Stimulated activated memory B cell treated with anti-CD40 and anti-IgM and Interleukin-4, amounts not matched to agents 10 μg/mL and 1 μg/mL and 100 μg/mL, for 72 hours (primary cell): ENCODE measurements around the gene MAML3.

Experiments
- ATAC-seq: fragments of 150-1000 bp; cut with Tn5 transposase; 2 replicates; pipeline ENCODE4 v1.10.0; 2021
- H3K27ac Mint-ChIP-seq: one replicate; pipeline ENCODE4 v1.8.0; 2022; ENCODE audit warnings: mild to moderate bottlenecking, mixed read lengths
- H3K27me3 Mint-ChIP-seq: one replicate; pipeline ENCODE4 v1.8.0; 2022; ENCODE audit warnings: mixed read lengths
- H3K36me3 Mint-ChIP-seq: one replicate; pipeline ENCODE4 v1.8.0; 2022; ENCODE audit warnings: mixed read lengths
- H3K4me1 Mint-ChIP-seq: one replicate; pipeline ENCODE4 v1.8.0; 2022; ENCODE audit warnings: mixed read lengths
- H3K4me3 Mint-ChIP-seq: one replicate; pipeline ENCODE4 v1.8.0; 2022; ENCODE audit warnings: mild to moderate bottlenecking, moderate library complexity, mixed read lengths
- H3K9me3 Mint-ChIP-seq: one replicate; pipeline ENCODE4 v1.8.0; 2022; ENCODE audit warnings: mixed read lengths

The MAML3 gene

GRCh38 chr4:140047017-140047640 lies 106.9 kb downstream of the MAML3 start:
- ATAC-seq, result no peak
- H3K9me3 Mint-ChIP-seq, result no peaks in the 10 kb centered on the region
- no peaks in the 10 kb centered on the region for H3K36me3 Mint-ChIP-seq
- H3K4me1 Mint-ChIP-seq, result peaks cover 15% of the 10 kb centered on the region
- no peak overlapping the region for H3K27ac Mint-ChIP-seq
- H3K4me3 Mint-ChIP-seq, result no peak overlapping the region
- H3K27me3 Mint-ChIP-seq, result peaks cover 48% of the 10 kb centered on the region

DNA sequence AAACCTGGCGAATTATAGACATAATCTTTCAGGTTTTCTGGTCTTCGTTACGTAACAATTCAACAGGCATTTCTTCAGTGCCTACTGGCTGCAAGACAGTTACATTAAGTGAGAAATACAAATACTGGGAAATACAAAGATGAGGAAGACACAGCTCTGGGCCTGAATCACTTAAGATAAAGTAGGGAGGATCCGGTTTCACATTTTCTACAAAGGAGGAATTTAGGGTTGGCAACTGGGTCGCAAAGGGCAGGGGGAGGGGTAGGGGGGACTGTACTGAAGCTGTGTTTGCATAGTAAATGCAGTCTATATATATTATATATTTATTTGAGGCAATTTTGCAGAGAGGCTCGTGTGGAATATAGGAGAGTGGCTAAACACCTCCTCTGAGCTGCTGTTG lies 107.4 kb downstream of the MAML3 start:
- Mint-ChIP-seq H3K9me3 (no peaks in the 10 kb centered on the region), H3K27ac (no peak overlapping the region), H3K27me3 (peaks cover 48% of the 10 kb centered on the region), H3K4me1 (peaks cover 15% of the 10 kb centered on the region), H3K4me3 (no peak overlapping the region), H3K36me3 (no peaks in the 10 kb centered on the region)
- no peak for ATAC-seq

DNA sequence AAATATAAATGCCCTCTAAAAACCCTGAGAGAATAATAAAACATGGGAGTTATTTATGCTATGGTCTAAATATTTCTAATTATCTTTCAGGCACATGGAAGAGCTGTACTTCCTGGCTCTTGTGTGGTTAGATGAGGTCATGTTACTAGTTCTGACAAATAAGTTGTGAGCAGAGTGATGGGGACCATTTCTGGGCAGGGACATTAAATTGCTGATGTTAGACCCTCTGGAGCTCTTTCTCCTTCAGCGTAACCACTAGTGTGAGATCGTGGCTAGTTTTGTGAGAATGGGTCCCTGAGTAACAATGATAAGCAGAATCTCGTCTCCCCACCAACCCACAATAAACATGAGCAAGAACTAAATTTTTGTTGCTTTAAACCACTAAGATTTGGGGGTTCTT lies 108.0 kb downstream of the MAML3 start:
- Mint-ChIP-seq H3K36me3 (no peaks in the 10 kb centered on the region), H3K9me3 (no peaks in the 10 kb centered on the region), H3K4me3 (no peak overlapping the region), H3K27ac (no peak overlapping the region), H3K27me3 (peaks cover 50% of the 10 kb centered on the region), H3K4me1 (peaks cover 15% of the 10 kb centered on the region)
- no peak for ATAC-seq

GRCh38 chr4:140044337-140044902 lies 109.6 kb downstream of the MAML3 start:
- no peak for ATAC-seq
- Mint-ChIP-seq H3K4me1 (peaks cover 11% of the 10 kb centered on the region), H3K4me3 (no peak overlapping the region), H3K27me3 (peaks cover 42% of the 10 kb centered on the region), H3K36me3 (no peaks in the 10 kb centered on the region), H3K9me3 (no peaks in the 10 kb centered on the region), H3K27ac (no peak overlapping the region)

- no peaks in the 10 kb centered on the region for H3K36me3 Mint-ChIP-seq
- H3K27me3 Mint-ChIP-seq, result peaks cover 43% of the 10 kb centered on the region
- no peaks in the 10 kb centered on the region for H3K4me1 Mint-ChIP-seq
- no peak for ATAC-seq
- no peak overlapping the region for H3K27ac Mint-ChIP-seq
- no peak overlapping the region for H3K4me3 Mint-ChIP-seq
- H3K9me3 Mint-ChIP-seq, result no peaks in the 10 kb centered on the region
Measured at GRCh38 chr4:140042634-140043033, 111.3 kb downstream of the MAML3 start.

GRCh38 chr4:140038031-140038533 lies 115.9 kb downstream of the MAML3 start:
- Mint-ChIP-seq H3K4me1 (no peaks in the 10 kb centered on the region), H3K27me3 (peaks cover 27% of the 10 kb centered on the region), H3K27ac (no peak overlapping the region), H3K36me3 (no peaks in the 10 kb centered on the region), H3K9me3 (no peaks in the 10 kb centered on the region), H3K4me3 (no peak overlapping the region)
- no peak for ATAC-seq

- Mint-ChIP-seq H3K27ac (no peak overlapping the region), H3K4me1 (no peaks in the 10 kb centered on the region), H3K4me3 (no peak overlapping the region), H3K9me3 (no peaks in the 10 kb centered on the region), H3K36me3 (no peaks in the 10 kb centered on the region), H3K27me3 (peaks cover 31% of the 10 kb centered on the region)
- no peak for ATAC-seq
Measured at GRCh38 chr4:140037353-140038030, 116.5 kb downstream of the MAML3 start.

DNA sequence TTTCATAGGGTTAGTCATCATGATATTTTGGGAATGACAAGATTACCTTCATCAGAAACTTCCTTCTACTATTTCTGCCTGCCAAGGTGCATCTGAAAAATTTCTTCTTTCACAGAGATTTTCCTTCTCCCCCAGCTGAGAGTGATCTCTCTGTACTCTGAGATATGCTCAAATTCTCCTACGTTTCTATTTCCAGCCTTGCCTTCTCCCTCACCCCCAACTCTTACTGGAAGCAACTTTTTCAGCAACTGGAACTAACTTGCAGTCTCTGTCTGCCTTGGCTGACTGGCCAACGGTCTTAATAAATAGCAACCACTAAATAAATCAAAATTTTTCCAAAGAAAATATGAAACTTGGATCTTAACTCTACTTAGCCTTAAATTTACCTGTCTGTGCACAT lies 122.3 kb downstream of the MAML3 start:
- Mint-ChIP-seq H3K27ac (no peak overlapping the region), H3K9me3 (no peaks in the 10 kb centered on the region), H3K27me3 (peaks cover 56% of the 10 kb centered on the region)

GRCh38 chr4:140031061-140031460 lies 122.9 kb downstream of the MAML3 start:
- ATAC-seq, result no peak
- Mint-ChIP-seq H3K27me3 (peaks cover 56% of the 10 kb centered on the region), H3K4me3 (no peak overlapping the region), H3K4me1 (no peaks in the 10 kb centered on the region), H3K27ac (no peak overlapping the region), H3K36me3 (no peaks in the 10 kb centered on the region), H3K9me3 (no peaks in the 10 kb centered on the region)

More for the DNA sequence above, 122.3 kb downstream of the MAML3 start:
- no peaks in the 10 kb centered on the region for H3K4me1 Mint-ChIP-seq
- H3K4me3 Mint-ChIP-seq, result no peak overlapping the region
- no peak for ATAC-seq
- H3K36me3 Mint-ChIP-seq, result no peaks in the 10 kb centered on the region

- peaks cover 56% of the 10 kb centered on the region for H3K27me3 Mint-ChIP-seq
- H3K4me3 Mint-ChIP-seq, result no peak overlapping the region
- H3K36me3 Mint-ChIP-seq, result no peaks in the 10 kb centered on the region
- H3K27ac Mint-ChIP-seq, result no peak overlapping the region
- no peaks in the 10 kb centered on the region for H3K4me1 Mint-ChIP-seq
- no peaks in the 10 kb centered on the region for H3K9me3 Mint-ChIP-seq
- ATAC-seq, result no peak
Measured at GRCh38 chr4:140028676-140029517, 125.1 kb downstream of the MAML3 start.

DNA sequence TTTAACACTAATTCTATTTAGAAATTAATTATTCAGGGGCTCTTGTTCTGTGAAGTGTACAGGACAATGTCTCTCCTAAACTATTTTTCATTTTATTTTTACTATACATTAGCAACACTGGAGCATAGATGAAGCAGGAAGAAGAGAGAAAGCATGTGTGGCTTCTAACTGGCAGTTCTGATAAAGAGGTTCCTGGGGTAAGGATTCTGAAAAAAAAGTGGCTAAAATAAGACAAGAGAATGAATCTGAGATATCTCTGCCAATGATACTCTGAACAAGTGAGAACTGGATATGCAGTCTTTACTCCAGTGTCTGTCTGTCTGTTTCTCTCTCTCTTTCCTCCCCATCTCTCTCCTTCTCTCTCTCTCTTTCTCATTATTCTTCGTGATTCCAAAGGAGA lies 125.9 kb downstream of the MAML3 start:
- H3K4me1 Mint-ChIP-seq, result no peaks in the 10 kb centered on the region
- no peak overlapping the region for H3K27ac Mint-ChIP-seq
- ATAC-seq, result no peak
- H3K9me3 Mint-ChIP-seq, result no peaks in the 10 kb centered on the region
- no peak overlapping the region for H3K4me3 Mint-ChIP-seq
- H3K36me3 Mint-ChIP-seq, result no peaks in the 10 kb centered on the region
- peaks cover 52% of the 10 kb centered on the region for H3K27me3 Mint-ChIP-seq

GRCh38 chr4:140027101-140027500 lies 126.9 kb downstream of the MAML3 start:
- no peak overlapping the region for H3K27ac Mint-ChIP-seq
- no peak overlapping the region for H3K4me3 Mint-ChIP-seq
- no peaks in the 10 kb centered on the region for H3K4me1 Mint-ChIP-seq
- no peak for ATAC-seq
- H3K27me3 Mint-ChIP-seq, result peaks cover 46% of the 10 kb centered on the region
- no peaks in the 10 kb centered on the region for H3K9me3 Mint-ChIP-seq
- H3K36me3 Mint-ChIP-seq, result no peaks in the 10 kb centered on the region

GRCh38 chr4:140025470-140025869 lies 128.5 kb downstream of the MAML3 start:
- no peaks in the 10 kb centered on the region for H3K36me3 Mint-ChIP-seq
- H3K27me3 Mint-ChIP-seq, result peaks cover 36% of the 10 kb centered on the region
- ATAC-seq, result no peak
- H3K9me3 Mint-ChIP-seq, result no peaks in the 10 kb centered on the region
- H3K4me3 Mint-ChIP-seq, result no peak overlapping the region
- H3K27ac Mint-ChIP-seq, result no peak overlapping the region
- H3K4me1 Mint-ChIP-seq, result no peaks in the 10 kb centered on the region

- ATAC-seq, result no peak
- Mint-ChIP-seq H3K27ac (no peak overlapping the region), H3K27me3 (no peaks in the 10 kb centered on the region), H3K4me3 (no peak overlapping the region), H3K9me3 (no peaks in the 10 kb centered on the region), H3K4me1 (peaks cover 7% of the 10 kb centered on the region), H3K36me3 (no peaks in the 10 kb centered on the region)
Measured at GRCh38 chr4:140020457-140021361, 133.3 kb downstream of the MAML3 start.
